Vagina (tissue), 2 donors: ENCODE measurements around the gene GOLT1B. TPM values are rescaled to one million over a fixed set of nuclear protein-coding genes. Genes with fewer than 3 reads are reported as not detected.

ENCODE experiments used
- DNase-seq, 2 donors: peaks; one replicate each; pipeline ENCODE4 v3.0.0-alpha.2; 2017; ENCODE audit errors: extremely low spot score in 2 of 2
- H3K27ac ChIP-seq: fragments of 200-600 bp; sonication (generic); one replicate; pipeline ENCODE4 v1.5.1; 2019
- H3K27me3 ChIP-seq: fragments of 200-600 bp; sonication (generic); one replicate; pipeline ENCODE4 v1.5.1; 2019
- H3K36me3 ChIP-seq, 2 donors: fragments of 200-600 bp; sonication (generic); one replicate each; pipeline ENCODE4 v1.5.1; 2017 to 2019
- H3K4me1 ChIP-seq: fragments of 200-600 bp; sonication (generic); one replicate; pipeline ENCODE4 v1.5.1; 2019
- H3K4me3 ChIP-seq, 2 donors: fragments of 200-600 bp; sonication (generic); 1 replicate in 1 of 2; 2 replicates in 1 of 2; pipeline ENCODE4 v1.5.1; 2016 to 2019
- H3K9me3 ChIP-seq: fragments of 200-600 bp; sonication (generic); one replicate; pipeline ENCODE4 v1.5.1; 2019
- POLR2A ChIP-seq, 2 donors: fragments of 450-650 bp; IDR thresholded peaks; one replicate each; pipeline ENCODE4 v1.6.1; 2017; ENCODE audit warnings: antibody characterized with exemption in 2 of 2, mild to moderate bottlenecking in 2 of 2, moderate library complexity in 2 of 2
- POLR2AphosphoS5 ChIP-seq, 2 donors: sonication (generic); formaldehyde crosslinking; IDR thresholded peaks; one replicate each; pipeline ENCODE4 v1.9.0; 2017; ENCODE audit warnings: antibody characterized with exemption in 2 of 2, mild to moderate bottlenecking in 2 of 2, low read depth in 1 of 2; ENCODE audit not compliant: insufficient read depth in 1 of 2
- intact Hi-C: fragments of 100-400 bp; cut with DNase I; formaldehyde crosslinking; loops from one replicate; pipeline ENCODE4 v1.15.1; 2023
- total RNA-seq: library from RNA; depleted of rRNA; stranded (reverse); fragments of >200 nt; gene quantifications from one replicate; pipeline ENCODE4 v1.2.3, GENCODE V29; 2016
- TF ChIP-seq, protein P1 (sequence below), 3 experiments: fragments of 450-650 bp in 2 of 3; fragments of 200-600 bp in 1 of 3; sonication (generic) in 1 of 3; IDR thresholded peaks; one replicate each; pipeline ENCODE4 v1.5.1; 2017 to 2019; ENCODE audit warnings: antibody characterized with exemption in 3 of 3, mild to moderate bottlenecking in 2 of 3, moderate library complexity in 2 of 3

GOLT1B gene
- total RNA-seq, 1 donor from 2014 or later = 12.5 TPM

DNA sequence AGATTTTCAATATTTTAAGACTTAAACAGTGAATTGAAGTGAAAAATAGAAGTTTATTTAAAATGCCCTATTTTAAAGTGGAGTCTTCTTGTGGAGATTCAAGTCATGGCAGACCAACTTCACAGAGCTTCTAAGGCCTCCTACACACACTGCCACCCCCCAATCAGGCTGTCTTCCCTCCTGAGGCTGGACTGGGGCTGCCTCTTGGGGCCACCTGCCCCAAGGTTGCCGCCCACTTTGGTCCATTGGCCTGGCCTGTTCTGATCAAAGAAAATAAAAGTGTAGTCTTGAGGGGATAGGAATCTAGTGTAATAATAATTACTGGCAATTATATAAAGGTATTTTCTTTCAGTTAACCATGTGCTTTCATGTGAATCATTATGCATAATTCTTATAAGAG lies 1.3 kb downstream of the GOLT1B start:
- Histone ChIP-seq H3K9me3 (no peaks in the 10 kb centered on the region), H3K27ac (no peak overlapping the region), H3K4me3 (peak overlapping the region in 1 of 2 donors; percentile 73), H3K27me3 (no peaks in the 10 kb centered on the region), H3K4me1 (peaks cover 52% of the 10 kb centered on the region), H3K36me3 (peaks cover 0 to 8% of the 10 kb centered on the region in 2 donors)
- TF ChIP-seq POLR2AphosphoS5 (IDR thresholded peaks at IDR 0.05; ENCODE audit: insufficient read depth in 1 of 2, low read depth in 1 of 2) (no peak), POLR2A (IDR thresholded peaks at IDR 0.05) (no peak)
- TF ChIP-seq, protein P1, sequence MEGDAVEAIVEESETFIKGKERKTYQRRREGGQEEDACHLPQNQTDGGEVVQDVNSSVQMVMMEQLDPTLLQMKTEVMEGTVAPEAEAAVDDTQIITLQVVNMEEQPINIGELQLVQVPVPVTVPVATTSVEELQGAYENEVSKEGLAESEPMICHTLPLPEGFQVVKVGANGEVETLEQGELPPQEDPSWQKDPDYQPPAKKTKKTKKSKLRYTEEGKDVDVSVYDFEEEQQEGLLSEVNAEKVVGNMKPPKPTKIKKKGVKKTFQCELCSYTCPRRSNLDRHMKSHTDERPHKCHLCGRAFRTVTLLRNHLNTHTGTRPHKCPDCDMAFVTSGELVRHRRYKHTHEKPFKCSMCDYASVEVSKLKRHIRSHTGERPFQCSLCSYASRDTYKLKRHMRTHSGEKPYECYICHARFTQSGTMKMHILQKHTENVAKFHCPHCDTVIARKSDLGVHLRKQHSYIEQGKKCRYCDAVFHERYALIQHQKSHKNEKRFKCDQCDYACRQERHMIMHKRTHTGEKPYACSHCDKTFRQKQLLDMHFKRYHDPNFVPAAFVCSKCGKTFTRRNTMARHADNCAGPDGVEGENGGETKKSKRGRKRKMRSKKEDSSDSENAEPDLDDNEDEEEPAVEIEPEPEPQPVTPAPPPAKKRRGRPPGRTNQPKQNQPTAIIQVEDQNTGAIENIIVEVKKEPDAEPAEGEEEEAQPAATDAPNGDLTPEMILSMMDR (IDR thresholded peaks at IDR 0.05) = no peak
- intact Hi-C loops = no loop called here
- no peak for DNase-seq

DNA sequence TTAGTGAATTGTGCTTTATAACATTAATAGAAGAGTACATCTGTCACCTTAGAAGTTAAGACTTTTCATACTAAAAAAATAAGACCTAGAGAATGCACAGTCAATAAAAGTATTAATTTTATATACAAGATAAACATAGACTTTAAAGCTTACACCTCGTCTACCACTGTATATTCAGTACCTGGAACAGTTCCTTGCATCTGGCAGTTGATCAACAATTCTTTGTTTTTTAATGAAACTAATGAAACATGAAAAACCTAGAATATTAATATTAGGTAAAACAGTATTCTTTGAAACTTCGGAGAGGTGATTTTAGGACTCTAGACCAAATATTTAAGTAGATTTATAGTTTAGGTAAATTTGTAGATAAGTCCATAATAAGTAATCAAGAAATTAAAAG lies 4.3 kb downstream of the GOLT1B start:
- DNase-seq = no peak
- TF ChIP-seq POLR2A (IDR thresholded peaks at IDR 0.05) = no peak
- TF ChIP-seq, protein P1 (IDR thresholded peaks at IDR 0.05) = no peak
- no peak for TF ChIP-seq POLR2AphosphoS5 (IDR thresholded peaks at IDR 0.05; ENCODE audit: insufficient read depth in 1 of 2, low read depth in 1 of 2)
- peaks cover 0 to 22% of the 10 kb centered on the region in 2 donors for H3K36me3 ChIP-seq
- no peak overlapping the region for H3K27ac ChIP-seq
- H3K27me3 ChIP-seq = no peaks in the 10 kb centered on the region
- peaks cover 33% of the 10 kb centered on the region for H3K4me1 ChIP-seq
- H3K9me3 ChIP-seq = no peaks in the 10 kb centered on the region
- no peak overlapping the region for H3K4me3 ChIP-seq
- intact Hi-C loops = no loop called here

DNA sequence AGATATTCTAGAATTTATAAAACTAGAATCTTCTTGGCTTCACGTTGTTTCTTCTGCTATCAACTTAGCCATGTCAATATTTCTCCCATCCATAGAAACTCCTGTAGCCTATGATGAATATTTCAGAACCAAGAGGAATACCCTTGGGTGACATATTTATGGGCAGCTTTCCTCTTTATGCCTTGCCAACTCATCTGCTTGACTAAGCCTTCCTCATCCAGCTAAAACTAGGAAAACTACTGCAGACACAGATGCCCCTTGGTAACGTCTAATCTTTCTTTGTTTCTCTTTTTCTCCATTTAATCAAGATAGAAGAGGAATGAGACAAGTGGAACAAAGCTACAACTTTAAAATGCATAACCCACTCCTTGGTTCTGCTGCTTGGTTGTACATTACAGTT lies 6.3 kb downstream of the GOLT1B start:
- intact Hi-C loops = no loop called here
- Histone ChIP-seq H3K9me3 (no peaks in the 10 kb centered on the region), H3K4me3 (no peak overlapping the region), H3K4me1 (peaks cover 22% of the 10 kb centered on the region), H3K36me3 (peaks cover 0 to 26% of the 10 kb centered on the region in 2 donors), H3K27me3 (no peaks in the 10 kb centered on the region), H3K27ac (no peak overlapping the region)
- TF ChIP-seq, protein P1 (IDR thresholded peaks at IDR 0.05) = no peak
- no peak for TF ChIP-seq POLR2AphosphoS5 (IDR thresholded peaks at IDR 0.05; ENCODE audit: insufficient read depth in 1 of 2, low read depth in 1 of 2)
- no peak for TF ChIP-seq POLR2A (IDR thresholded peaks at IDR 0.05)
- DNase-seq = no peak

DNA sequence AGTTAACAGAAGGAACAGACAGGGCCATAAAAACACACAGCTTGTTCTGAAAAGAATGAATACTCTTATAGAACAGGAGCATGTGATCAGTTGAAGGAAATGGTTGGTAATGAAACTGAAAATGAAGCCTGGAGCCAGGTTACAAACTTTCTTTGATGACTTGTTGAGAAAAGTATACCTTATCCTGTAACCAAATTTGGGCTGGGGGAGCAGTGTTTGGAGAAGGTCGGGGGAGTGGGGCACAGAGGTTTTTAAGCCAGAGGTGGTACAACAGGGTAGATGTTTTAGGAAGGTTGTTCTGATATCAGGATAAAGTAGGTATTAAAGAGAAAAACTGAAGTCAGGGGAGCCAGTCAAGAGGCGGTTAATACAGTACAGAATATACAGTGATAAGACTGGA lies 8.2 kb downstream of the GOLT1B start:
- H3K4me3 ChIP-seq = no peak overlapping the region
- no peak overlapping the region for H3K27ac ChIP-seq
- H3K4me1 ChIP-seq = peaks cover 3% of the 10 kb centered on the region
- TF ChIP-seq POLR2AphosphoS5 (IDR thresholded peaks at IDR 0.05; ENCODE audit: insufficient read depth in 1 of 2, low read depth in 1 of 2) (no peak), POLR2A (IDR thresholded peaks at IDR 0.05) (no peak)
- TF ChIP-seq, protein P1 (IDR thresholded peaks at IDR 0.05) = no peak
- intact Hi-C loops = no loop called here
- DNase-seq = no peak
- peaks cover 0 to 44% of the 10 kb centered on the region in 2 donors for H3K36me3 ChIP-seq
- no peaks in the 10 kb centered on the region for H3K9me3 ChIP-seq
- H3K27me3 ChIP-seq = no peaks in the 10 kb centered on the region

DNA sequence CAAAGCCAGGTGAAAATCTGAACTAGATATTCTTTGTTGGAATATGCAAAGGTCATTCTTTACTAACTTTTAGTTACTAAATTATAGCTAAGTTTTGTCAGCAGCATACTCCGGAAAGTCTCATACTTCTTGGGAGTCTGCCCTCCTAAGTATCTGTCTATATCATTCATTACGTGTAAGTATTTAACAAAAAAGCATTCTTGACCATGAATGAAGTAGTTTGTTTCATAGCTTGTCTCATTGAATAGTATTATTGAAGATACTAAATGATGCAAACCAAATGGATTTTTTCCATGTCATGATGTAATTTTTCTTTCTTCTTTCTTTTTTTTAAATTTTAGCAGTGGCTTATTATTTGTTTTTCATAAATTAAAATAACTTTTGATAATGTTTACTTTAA lies 14.7 kb downstream of the GOLT1B start:
- H3K4me3 ChIP-seq = no peak overlapping the region
- intact Hi-C loops = no loop called here
- peaks cover 0 to 32% of the 10 kb centered on the region in 2 donors for H3K36me3 ChIP-seq
- no peaks in the 10 kb centered on the region for H3K27me3 ChIP-seq
- H3K27ac ChIP-seq = no peak overlapping the region
- H3K9me3 ChIP-seq = no peaks in the 10 kb centered on the region
- TF ChIP-seq POLR2A (IDR thresholded peaks at IDR 0.05) (no peak), POLR2AphosphoS5 (IDR thresholded peaks at IDR 0.05; ENCODE audit: insufficient read depth in 1 of 2, low read depth in 1 of 2) (no peak)
- TF ChIP-seq, protein P1 (IDR thresholded peaks at IDR 0.05) = no peak
- H3K4me1 ChIP-seq = no peaks in the 10 kb centered on the region
- no peak for DNase-seq
